Frontal cortex (tissue), 4 donors: ENCODE results near the gene TNFSF15. TPM values are rescaled to one million over a fixed set of nuclear protein-coding genes. Genes with fewer than 3 reads are reported as not detected.

Source experiments
- DNase-seq, 2 donors: peaks; one replicate each; pipeline ENCODE4 v3.0.0; 2012; ENCODE audit warnings: low spot score in 2 of 2
- FAIRE-seq: peaks from 2 replicates; lab custom pipeline; 2012; peaks lifted over from hg19 to GRCh38; lab: Jason Lieb, UNC
- total RNA-seq: library from RNA; depleted of rRNA; stranded (reverse); fragments of >200 nt; gene quantifications from one replicate; pipeline ENCODE4 v1.2.3, GENCODE V29; 2014
- donor health status: control.
- donor health status: control.
- donor health status: control.

TNFSF15 gene
- total RNA-seq, 1 donor from 2014 or later = under 0.01 TPM

DNA sequence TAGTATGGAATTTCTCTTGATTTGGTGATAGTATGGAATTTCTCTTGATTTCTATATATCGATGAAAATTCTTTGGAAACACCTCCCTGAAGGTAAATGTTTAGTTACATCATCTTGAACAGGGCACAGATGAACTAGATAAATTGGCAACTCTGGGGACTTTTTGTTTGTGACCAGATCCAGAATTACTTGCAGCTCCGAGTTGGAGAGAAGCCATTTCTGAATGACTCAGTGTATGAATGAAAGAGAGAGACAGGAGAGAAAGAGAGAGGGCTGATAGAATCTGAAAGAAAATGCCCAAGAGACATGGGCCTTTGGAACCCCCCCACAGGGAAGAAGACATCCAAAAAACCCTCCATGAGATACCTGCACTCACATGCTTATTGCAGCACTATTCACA lies 14.1 kb downstream of the TNFSF15 start:
- FAIRE-seq (no peak), DNase-seq (no peak)

GRCh38 chr9:114791312-114791711 lies 14.5 kb downstream of the TNFSF15 start:
- DNase-seq (no peak), FAIRE-seq (no peak)

DNA sequence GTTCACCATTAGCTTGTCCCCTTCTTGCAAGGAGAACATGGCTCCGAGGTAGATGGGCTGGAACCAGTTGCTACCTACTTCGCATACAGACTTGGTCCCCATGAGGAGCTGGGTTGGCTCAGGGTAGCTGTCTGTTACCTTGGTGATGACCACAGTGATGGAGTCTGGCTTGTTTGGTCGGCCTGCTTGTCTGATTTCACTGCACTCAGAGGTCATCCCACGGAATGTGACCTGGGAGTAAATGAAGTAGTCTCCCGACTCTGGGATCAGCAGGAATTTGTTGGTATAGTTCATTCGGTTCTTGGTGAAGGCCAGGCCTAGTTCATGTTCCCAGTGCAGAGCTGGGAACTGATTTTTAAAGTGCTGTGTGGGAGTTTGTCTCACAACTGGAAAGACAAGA lies 15.3 kb downstream of the TNFSF15 start:
- FAIRE-seq = no peak
- no peak for DNase-seq

- no peak for FAIRE-seq
- DNase-seq = no peak
These were observed 16.8 kb downstream of the TNFSF15 start for GRCh38 chr9:114789006-114789405.

- DNase-seq = no peak
- no peak for FAIRE-seq
These were observed 17.9 kb downstream of the TNFSF15 start for GRCh38 chr9:114787781-114788498.

DNA sequence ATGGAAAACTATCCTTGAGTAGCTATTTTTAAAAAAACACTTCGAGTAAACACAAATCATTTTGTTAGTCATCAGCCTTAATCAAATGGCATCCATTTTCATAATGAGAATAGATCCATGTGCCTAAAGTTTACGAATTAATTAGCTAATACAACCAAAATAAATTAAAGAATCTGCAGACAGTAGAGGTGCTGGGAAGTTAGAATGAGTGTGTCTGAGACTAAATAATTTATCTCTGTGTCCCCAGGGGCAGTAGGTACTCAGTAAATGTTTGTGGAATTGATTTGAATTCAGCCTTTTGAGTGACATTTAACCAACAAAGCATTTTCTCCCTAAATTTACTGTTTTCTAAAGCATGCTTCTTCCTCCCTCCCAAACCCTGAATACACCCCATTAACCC lies 18.6 kb downstream of the TNFSF15 start:
- FAIRE-seq (no peak), DNase-seq (no peak)

GRCh38 chr9:114785866-114786650 lies 19.8 kb downstream of the TNFSF15 start:
- no peak for FAIRE-seq
- DNase-seq = no peak

DNA sequence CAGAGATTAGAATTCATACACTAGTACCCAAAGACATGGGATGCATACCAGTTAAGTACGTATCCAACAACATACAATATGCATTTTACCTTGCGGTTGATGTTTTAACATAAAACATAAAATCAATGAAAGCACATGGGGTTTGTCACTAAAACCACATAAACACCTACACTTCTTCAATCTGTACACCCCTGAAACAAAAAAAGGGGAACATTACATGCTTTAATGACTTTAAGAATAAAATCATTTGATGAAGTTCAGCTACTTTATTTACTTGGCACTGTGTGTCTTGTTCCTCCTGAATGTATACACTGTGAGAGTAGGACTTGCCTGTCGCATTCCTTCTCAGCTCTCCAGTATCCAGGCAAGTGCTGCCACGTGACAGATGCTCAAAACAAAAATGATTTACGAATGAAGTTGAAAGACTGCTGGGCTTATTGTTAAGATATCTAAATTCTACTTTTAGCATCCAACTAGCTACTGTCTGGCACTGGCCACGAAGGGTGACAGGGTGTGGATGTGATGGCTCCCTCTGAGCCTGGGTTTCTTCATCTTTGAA lies 21.0 kb downstream of the TNFSF15 start:
- DNase-seq = no peak
- no peak for FAIRE-seq

DNA sequence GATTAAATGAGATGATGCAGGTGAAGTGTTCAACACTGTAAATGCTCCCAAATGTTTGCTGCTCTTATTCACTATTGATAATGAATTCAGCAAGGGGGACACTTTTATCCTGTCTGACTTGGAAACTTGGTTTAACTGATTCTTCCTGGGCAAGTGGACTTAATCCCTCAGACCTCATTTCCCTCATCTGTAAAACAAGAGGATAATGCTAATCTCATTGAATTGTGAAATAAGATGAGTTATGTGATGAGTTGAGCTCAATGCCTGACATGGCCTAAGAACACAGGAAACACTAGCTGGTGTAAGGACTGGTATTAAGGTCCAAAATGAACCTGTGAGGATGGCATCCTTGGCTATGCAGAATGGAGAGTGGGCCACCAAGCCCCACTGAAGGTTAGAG lies 23.3 kb downstream of the TNFSF15 start:
- no peak for DNase-seq
- no peak for FAIRE-seq

DNA sequence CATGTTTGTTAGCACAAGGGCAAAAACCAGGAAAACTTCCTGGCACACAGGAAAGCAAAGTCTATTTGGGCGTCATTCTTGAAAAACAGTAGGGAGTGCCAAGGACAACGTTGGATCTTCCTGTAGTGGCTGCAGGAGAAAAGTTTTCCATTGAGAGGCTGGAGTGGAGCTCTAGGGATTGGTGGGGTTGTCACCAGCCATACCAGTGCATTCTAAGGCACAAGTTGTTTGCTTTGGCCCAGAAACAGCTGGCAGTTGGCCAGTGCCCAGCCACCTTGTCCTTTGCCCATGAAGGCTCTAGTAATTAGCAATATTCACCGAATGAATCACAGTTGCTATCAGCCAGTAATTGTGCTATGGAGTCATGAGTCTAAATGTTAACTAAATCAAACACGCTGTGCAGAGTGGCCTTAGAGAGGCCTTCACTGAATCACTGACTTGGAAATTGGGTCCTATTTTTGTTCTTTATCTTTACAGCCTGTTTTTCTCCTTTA lies 26.4 kb downstream of the TNFSF15 start:
- DNase-seq (no peak), FAIRE-seq (no peak)

- no peak for DNase-seq
- no peak for FAIRE-seq
These were observed 27.8 kb downstream of the TNFSF15 start for GRCh38 chr9:114777821-114778609.

GRCh38 chr9:114776683-114777399 lies 29.0 kb downstream of the TNFSF15 start:
- DNase-seq (no peak), FAIRE-seq (no peak)

DNA sequence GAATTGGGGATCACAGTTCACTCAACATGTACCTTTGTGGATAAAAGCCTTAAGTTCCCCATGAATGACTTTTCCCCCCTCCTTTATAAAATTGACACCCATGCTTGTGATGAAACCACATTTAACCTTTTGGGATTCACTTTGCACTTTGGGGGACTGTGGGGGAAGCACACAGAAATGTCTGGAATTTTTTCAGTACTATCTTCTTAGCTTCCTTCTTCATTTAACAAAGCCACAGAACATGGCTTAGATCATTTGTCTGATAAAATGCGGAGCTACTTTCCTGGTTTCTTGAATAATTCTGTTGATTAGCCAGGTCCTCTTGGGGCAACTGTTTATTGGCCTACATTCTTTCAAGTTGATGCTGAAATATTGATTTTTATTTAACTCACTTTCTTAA lies 29.9 kb downstream of the TNFSF15 start:
- DNase-seq (no peak), FAIRE-seq (no peak)

- no peak for FAIRE-seq
- DNase-seq = no peak
These were observed 30.7 kb downstream of the TNFSF15 start for GRCh38 chr9:114775121-114775520.

- no peak for FAIRE-seq
- no peak for DNase-seq
These were observed 31.3 kb downstream of the TNFSF15 start for GRCh38 chr9:114774524-114774923.

DNA sequence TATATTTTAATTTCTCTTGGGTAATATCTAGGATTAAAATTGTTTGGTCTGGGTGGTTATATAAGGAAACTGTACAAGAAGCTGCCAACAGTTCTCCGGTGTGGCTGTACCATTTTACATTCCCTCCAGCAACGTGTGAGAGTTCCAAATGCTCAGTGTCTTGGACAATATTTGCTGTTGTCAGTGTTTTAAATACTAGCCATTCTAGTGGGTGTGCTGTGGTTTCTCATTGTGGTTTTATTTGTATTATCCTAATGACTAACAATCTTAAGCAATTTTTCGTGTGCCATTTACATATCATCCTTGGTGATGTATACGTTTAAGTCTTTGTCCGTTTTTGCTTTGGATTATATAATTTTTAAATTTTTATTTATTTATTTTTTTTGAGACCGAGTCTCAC lies 34.0 kb downstream of the TNFSF15 start:
- FAIRE-seq = no peak

GRCh38 chr9:114770991-114771390 lies 34.8 kb downstream of the TNFSF15 start:
- no peak for FAIRE-seq

More for the DNA sequence above, 34.0 kb downstream of the TNFSF15 start:
- no peak for DNase-seq

GRCh38 chr9:114769624-114770023 lies 36.2 kb downstream of the TNFSF15 start:
- no peak for DNase-seq
- FAIRE-seq = no peak

More at GRCh38 chr9:114770991-114771390, 34.8 kb downstream of the TNFSF15 start:
- no peak for DNase-seq

GRCh38 chr9:114763220-114763619 lies 42.6 kb downstream of the TNFSF15 start:
- DNase-seq = no peak

More at GRCh38 chr9:114763220-114763619, 42.6 kb downstream of the TNFSF15 start:
- no peak for FAIRE-seq
